OCI-LY3 (cell line): ENCODE results near the gene C5.

Source experiments
- H2AFZ ChIP-seq: fragments of 200-600, 300-600 bp; shearing (Covaris generic); 2 replicates; pipeline ENCODE4 v1.6.0; 2014; ENCODE audit warnings: antibody characterized with exemption, low read depth, low read length
- H3K27ac ChIP-seq: fragments of 200-600, 300-600 bp; sonication (generic); 2 replicates; pipeline ENCODE4 v1.5.1; 2014; ENCODE audit warnings: mild to moderate bottlenecking, low read length, moderate library complexity, mixed read lengths
- H3K27me3 ChIP-seq: fragments of 200-600, 300-600 bp; sonication (generic); 2 replicates; pipeline ENCODE4 v1.6.1; 2014; ENCODE audit warnings: low read depth, low read length, mixed read lengths
- H3K36me3 ChIP-seq: fragments of 200-600, 300-600 bp; sonication (generic); replicated peaks from 2 replicates; pipeline ENCODE3; 2014; ENCODE audit warnings: low read depth, low read length, mixed read lengths
- H3K4me1 ChIP-seq: fragments of 300-600, 200-600 bp; sonication (generic); 2 replicates; pipeline ENCODE4 v1.6.1; 2014; ENCODE audit warnings: low read length, mixed read lengths
- H3K4me2 ChIP-seq: fragments of 200-600, 300-600 bp; sonication (generic); 2 replicates; pipeline ENCODE4 v1.6.1; 2014; ENCODE audit warnings: low read length, mixed read lengths
- H3K4me3 ChIP-seq: fragments of 300-600, 200-600 bp; sonication (generic); 2 replicates; pipeline ENCODE4 v1.5.1; 2014; ENCODE audit warnings: antibody characterized with exemption, mild to moderate bottlenecking, low read length, moderate library complexity
- H3K79me2 ChIP-seq: fragments of 300-600, 200-600 bp; shearing (Covaris generic); 2 replicates; pipeline ENCODE4 v1.6.1; 2014; ENCODE audit warnings: mild to moderate bottlenecking, low read length, mixed read lengths
- H3K9ac ChIP-seq: fragments of 300-600, 200-600 bp; shearing (Covaris generic); 2 replicates; pipeline ENCODE4 v1.6.0; 2014; ENCODE audit warnings: mild to moderate bottlenecking, low read length, moderate library complexity
- H3K9me3 ChIP-seq: fragments of 200-600, 300-600 bp; shearing (Covaris generic); 2 replicates; pipeline ENCODE4 v1.6.1; 2014; ENCODE audit warnings: low read length, mixed read lengths; ENCODE audit not compliant: insufficient read depth
- H4K20me1 ChIP-seq: fragments of 200-600, 300-600 bp; sonication (generic); 2 replicates; pipeline ENCODE4 v1.6.1; 2016; ENCODE audit warnings: low read length, mixed read lengths; ENCODE audit not compliant: insufficient read depth
- CTCF ChIP-seq: fragments of 200-600, 300-600 bp; sonication (generic); IDR thresholded peaks from 2 replicates; pipeline ENCODE4 v1.5.1; 2014; ENCODE audit warnings: antibody characterized with exemption, low read length, low read depth
- EZH2phosphoT487 ChIP-seq: fragments of 200-600 bp; shearing (Covaris generic); IDR thresholded peaks from 2 replicates; pipeline ENCODE4 v1.6.1; 2018; ENCODE audit warnings: antibody characterized with exemption, mixed run types, low read depth

The C5 gene

GRCh38 chr9:120997502-120997901 lies 52.6 kb downstream of the C5 start:
- TF ChIP-seq CTCF (no peak), EZH2phosphoT487 (no peak)
- H3K4me2 ChIP-seq: no peak overlapping the region
- no peak overlapping the region for H2AFZ ChIP-seq

DNA sequence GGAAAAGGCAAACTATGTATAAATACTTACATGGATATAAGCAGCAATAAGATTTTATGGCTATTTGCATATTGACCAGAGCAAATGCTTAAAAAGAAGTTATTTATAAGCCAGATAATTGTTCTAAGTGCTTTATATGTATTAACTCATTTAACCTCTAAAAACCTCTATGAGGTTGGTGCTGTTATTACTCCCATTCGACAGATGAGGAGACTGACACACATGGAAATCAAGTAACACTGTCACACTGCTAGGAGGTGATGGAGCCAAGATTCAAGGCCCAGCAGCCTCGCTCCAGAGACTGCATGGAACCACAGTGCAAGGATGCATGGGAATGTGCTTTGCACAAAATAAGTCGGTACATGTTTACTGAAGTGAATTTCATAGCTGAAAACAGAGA lies 53.7 kb downstream of the C5 start:
- H3K9ac ChIP-seq: no peak overlapping the region
- H3K27me3 ChIP-seq: no peaks in the 10 kb centered on the region
- H3K79me2 ChIP-seq: no peaks in the 10 kb centered on the region
- TF ChIP-seq EZH2phosphoT487 (no peak), CTCF (no peak)
- H3K4me3 ChIP-seq: no peak overlapping the region
- no peaks in the 10 kb centered on the region for H3K36me3 ChIP-seq
- no peaks in the 10 kb centered on the region for H3K9me3 ChIP-seq
- H3K4me2 ChIP-seq: no peak overlapping the region
- H3K4me1 ChIP-seq: no peaks in the 10 kb centered on the region
- H4K20me1 ChIP-seq: no peaks in the 10 kb centered on the region
- H3K27ac ChIP-seq: no peak overlapping the region
- H2AFZ ChIP-seq: no peak overlapping the region

More at GRCh38 chr9:120997502-120997901, 52.6 kb downstream of the C5 start:
- H3K9ac ChIP-seq: no peak overlapping the region
- no peaks in the 10 kb centered on the region for H3K79me2 ChIP-seq
- H3K9me3 ChIP-seq: no peaks in the 10 kb centered on the region
- no peaks in the 10 kb centered on the region for H3K27me3 ChIP-seq
- no peaks in the 10 kb centered on the region for H3K36me3 ChIP-seq
- H3K4me1 ChIP-seq: no peaks in the 10 kb centered on the region
- no peak overlapping the region for H3K27ac ChIP-seq
- H3K4me3 ChIP-seq: no peak overlapping the region
- H4K20me1 ChIP-seq: no peaks in the 10 kb centered on the region

GRCh38 chr9:120989065-120989464 lies 61.0 kb downstream of the C5 start:
- Histone ChIP-seq H4K20me1 (no peaks in the 10 kb centered on the region), H3K27me3 (no peaks in the 10 kb centered on the region), H3K4me1 (peaks cover 7% of the 10 kb centered on the region), H3K9me3 (no peaks in the 10 kb centered on the region), H3K27ac (no peak overlapping the region), H3K4me3 (no peak overlapping the region), H3K79me2 (no peaks in the 10 kb centered on the region), H3K9ac (no peak overlapping the region), H2AFZ (no peak overlapping the region), H3K4me2 (no peak overlapping the region), H3K36me3 (no peaks in the 10 kb centered on the region)
- TF ChIP-seq CTCF: no peak
- no peak for TF ChIP-seq EZH2phosphoT487

GRCh38 chr9:120985819-120986222 lies 64.3 kb downstream of the C5 start:
- Histone ChIP-seq H3K79me2 (no peaks in the 10 kb centered on the region), H3K36me3 (no peaks in the 10 kb centered on the region), H3K27me3 (no peaks in the 10 kb centered on the region), H3K9me3 (no peaks in the 10 kb centered on the region), H3K9ac (no peak overlapping the region), H4K20me1 (no peaks in the 10 kb centered on the region), H3K4me1 (peaks cover 36% of the 10 kb centered on the region), H3K4me3 (no peak overlapping the region), H3K27ac (no peak overlapping the region), H3K4me2 (0 out of 2 replicates have a peak overlapping the region, but pooled peaks have one; percentile 9), H2AFZ (no peak overlapping the region)
- TF ChIP-seq CTCF (peak; percentile 77), EZH2phosphoT487 (no peak)
